Measurements from ENCODE around the gene PCDH9.

PCDH9 gene

DNA sequence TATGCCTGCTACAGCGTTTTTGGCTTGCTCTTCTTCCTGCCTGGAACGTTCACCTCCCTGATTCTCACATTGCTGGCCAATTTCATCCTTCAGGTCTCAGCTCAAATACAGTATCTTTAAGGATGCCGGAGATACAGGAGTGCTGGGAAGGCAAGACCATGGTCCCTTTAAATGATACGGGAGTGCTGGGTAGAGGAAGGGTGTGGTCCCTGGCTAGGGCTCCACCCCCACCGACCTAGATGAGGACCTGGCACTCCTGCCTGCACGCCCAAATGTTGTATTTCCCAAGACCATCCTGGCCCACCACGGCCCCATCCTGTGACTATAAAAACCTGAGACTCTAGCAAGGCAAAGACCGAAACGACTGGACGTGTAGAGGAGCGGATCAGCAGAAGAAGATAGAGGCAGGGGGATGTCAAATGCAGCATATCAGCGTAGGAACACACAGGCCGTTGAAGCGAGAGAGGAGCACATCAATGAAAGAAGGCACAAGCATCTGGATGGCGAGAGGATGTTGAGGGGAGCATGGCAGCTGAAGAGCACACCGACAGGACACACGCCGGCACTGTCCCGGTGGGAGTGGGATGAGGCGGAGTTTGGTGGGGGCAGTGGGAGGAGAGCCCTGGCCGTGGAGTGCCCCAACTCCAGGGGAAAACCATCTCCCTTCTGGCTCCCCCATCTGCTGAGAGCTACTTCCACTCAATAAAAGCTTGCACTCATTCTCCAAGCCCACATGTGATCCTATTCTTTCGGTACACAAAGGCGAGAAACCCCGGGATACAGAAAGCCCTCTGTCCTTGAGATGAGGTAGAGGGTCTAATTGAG lies 74.0 kb downstream of the PCDH9 start:
- no peak for DNase-seq

DNA sequence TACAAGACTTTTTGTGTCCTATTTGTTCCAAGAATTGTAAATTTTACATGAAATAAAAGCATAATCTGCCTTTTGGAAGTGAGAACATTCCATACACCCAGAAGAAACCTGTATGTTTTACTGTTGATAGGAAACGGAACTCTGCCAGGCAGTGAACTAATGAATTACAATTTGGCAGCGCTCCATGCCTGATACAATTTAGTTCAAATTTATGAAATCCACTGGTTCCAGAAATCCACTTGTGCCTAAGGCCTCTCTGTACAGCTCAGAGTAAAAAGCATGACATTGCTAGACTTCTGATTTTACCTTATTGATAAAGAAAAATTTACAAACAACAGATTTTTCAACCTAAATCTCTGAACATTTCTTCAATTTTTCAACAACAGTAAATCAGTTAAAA lies 78.1 kb downstream of the PCDH9 start:
- DNase-seq = no peak

DNA sequence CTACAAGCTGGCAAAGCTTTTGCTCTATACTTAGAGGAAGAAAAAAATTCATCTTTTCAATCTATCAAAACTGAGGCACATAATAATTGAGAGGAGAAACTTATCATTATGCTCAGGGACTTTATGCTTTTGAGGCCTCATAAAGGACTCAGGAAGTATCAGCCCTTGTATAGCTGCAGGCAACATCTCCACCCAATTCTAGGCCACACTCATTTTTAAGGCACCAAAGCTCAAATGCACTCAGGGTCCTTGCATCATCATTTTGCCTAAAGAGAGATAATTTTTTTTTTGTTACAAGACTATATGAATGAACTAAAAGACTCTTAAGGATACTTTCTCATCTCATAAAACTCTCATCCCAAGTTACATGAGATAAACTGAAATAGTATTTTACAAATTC lies 78.5 kb downstream of the PCDH9 start:
- no peak for DNase-seq

DNA sequence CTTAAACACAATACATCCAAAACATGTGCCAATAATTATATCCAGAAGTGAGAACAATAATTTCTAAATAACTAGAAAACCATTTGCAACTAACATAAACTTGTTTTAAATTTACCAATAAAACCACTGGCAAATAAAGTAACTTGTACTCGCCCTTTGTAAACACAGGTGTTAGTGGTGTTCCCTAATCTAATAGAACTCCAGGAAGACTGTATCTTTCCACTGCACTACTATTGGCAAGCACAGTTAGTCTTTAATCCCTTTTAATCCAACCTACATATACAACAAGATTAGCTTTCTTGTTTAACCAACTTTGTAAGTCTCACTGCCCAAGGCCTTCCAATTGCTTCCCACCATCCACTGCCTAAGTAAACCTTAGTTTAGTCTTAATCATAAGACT lies 79.5 kb downstream of the PCDH9 start:
- no peak for DNase-seq

DNA sequence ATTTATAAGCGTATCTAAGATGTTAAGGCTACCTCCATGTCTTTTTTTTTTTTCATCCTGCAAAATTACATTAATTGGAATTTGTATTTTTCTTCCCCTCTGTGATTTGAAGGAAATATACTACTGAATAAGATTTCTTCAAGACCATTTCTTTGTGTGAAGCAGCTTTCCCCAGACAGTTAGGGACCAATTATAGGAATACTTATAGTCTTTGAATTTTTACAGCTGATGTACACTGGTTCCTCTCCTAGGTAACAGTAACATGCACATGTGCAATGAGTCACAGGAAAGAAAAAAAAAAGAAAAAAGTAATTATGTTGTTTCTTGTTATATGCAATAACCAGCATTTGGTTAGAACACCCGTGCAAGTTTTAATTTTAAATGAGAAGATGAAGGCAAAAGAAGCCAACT lies 82.0 kb downstream of the PCDH9 start:
- no peak for DNase-seq

DNA sequence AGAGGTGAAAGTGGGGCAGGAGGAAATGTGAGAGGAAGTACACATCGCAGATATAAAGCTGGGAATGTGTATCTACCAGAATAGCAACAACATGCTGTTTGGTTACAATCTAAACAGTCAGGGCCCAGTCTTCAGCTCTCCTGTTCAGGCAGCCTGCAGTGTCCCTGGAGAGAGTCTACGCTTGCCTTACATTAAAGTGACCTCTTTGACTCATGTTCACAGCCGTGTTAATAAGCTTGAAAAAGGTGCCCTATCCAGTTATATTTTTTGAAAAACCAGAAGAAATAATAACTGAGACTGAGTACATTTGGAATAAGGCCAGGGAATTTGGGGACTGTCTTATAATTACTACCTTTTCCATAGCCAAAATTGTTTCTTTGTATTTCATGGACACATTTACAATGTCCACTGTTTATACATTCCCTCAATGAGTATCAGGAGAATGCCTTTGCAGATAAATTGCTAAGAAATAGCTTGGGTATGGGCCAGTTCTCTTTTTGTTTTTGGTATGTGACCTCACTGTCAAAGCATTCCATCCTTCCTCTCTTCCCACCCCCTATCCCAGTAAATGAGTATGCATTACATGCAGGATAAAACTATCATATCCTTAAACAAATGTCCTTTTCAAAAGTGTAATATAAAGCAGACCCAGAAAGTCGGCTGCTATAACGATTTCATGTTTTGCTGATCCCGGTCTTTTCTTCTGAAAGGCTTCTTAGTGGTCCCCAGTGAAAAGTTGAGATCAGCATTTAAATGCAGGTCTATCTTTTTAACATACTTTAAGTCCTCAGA lies 82.6 kb downstream of the PCDH9 start:
- no peak for DNase-seq

DNA sequence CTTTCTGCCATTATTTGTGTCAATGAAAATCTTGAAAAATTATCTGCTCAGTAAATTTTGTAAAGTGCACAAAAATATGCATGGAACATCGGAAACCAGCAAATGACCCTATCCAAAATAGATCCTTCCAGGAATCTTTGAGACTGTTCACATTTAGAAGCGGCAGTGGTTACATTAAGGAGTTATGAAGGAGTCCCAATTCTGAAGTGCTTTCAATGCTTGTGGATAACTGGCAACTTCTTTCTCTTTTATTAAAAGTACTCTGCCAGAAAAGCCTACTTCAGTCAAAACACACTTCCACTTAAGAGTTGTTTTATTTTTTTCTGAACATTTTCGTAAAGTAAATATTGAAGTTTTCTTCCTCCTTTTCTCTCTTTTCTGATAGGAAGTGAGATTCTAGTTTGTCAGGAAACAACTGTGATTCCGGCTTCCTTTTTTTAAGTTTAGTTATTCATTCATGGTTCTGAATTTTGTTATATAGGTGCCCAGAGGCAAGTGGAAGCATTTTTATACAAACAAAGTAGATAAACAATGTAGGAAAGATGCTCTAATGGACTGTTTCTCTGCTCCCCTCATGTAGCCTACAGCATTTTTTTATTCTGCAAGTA lies 83.5 kb downstream of the PCDH9 start:
- no peak for DNase-seq

DNA sequence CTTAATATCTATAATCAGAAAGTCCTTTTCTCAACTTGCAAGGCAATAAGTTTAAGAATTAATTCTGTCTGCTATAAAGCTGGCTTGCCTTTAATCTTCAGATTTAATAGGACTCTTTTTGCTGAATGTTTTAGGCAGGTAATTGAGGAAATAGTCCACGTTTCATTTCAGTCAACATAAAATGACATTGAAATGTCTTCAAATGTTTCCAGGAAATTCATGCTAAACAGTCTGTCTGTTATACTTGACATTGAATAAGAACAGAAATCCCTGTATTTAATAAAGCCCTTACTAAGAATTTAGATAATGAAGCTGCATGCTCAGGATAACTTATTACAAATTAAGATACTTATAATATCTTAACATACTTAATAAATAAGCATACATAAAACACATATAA lies 84.2 kb downstream of the PCDH9 start:
- DNase-seq = no peak

DNA sequence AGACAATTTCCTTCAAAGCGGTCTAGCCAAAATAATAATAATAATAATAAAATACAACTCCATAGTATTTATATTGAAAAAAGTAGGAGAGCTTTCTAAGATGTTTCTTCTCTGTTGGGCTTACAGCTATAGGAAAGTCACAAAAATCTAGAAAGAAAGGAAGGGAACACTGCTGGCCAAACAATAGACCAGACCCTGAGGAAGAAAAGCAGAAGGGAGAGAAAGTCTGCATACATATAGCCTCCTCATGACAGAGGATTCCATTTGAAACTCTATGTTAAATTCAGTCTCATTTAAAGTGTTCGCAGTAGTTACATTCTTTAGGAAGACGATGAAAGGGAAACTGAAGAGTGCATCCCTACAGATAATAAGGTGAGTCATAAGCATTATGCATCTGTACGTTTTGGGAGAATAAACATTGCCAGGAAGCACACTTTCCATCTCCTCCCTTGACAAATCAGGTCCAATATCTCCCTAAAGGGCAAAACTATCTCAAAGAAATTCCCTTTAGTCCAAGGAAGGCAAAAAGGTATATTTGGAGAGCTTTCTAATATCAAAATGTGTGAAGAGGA lies 86.5 kb downstream of the PCDH9 start:
- no peak for DNase-seq

DNA sequence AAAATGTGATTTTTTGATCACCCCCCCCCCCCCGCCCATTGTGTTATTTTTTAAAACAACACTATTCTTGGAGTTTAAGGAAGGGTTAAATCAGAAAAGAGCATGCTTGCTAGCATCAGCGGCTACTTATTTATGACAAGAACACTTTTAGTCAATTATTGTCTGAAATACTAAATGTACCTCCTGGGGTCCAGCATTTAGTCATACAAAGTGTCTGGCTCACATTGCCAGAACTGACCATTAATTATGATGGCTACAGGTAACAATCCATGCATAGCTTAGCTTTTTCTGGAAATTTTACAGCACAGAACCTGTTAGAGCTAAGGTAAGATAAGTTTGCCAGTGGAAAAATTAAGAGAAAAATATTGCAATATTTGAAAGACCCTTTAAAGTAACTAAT lies 90.1 kb downstream of the PCDH9 start:
- no peak for DNase-seq

DNA sequence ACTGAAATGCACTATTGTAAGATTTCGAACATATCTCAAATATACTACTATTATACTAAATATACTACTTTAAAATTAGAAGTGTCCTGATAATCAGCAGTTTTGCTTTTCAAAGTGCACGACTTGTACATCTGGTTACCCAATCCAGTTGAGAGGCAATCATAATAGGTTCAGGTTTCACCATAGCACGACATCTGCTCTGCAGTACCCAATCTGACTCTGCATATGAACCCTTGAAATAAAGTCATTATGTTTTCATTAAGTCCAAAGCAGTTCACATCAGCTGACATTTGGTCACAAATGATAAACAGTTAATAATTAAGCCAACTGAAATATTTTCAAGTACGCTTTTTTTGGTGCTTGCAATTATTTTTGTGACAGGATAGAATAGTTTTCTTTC lies 90.6 kb downstream of the PCDH9 start:
- DNase-seq = no peak

DNA sequence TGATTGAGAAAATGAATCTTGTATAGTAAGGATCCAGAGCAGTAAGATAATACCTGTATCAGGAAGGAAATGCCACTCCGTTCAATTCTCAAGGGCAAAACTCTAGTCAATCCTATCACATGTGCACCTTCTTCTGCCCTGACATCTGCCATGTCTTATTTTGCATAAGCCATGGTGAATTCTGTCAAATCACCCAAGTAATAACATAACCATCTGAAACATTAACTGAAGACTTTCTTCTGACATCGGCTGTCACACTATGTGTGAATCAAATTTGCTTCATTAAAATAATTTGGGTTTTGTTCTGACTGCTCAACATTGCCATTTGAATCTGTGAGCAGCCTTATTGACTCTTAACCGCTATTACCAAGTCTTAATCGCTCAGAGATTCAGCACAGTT lies 91.2 kb downstream of the PCDH9 start:
- no peak for DNase-seq

DNA sequence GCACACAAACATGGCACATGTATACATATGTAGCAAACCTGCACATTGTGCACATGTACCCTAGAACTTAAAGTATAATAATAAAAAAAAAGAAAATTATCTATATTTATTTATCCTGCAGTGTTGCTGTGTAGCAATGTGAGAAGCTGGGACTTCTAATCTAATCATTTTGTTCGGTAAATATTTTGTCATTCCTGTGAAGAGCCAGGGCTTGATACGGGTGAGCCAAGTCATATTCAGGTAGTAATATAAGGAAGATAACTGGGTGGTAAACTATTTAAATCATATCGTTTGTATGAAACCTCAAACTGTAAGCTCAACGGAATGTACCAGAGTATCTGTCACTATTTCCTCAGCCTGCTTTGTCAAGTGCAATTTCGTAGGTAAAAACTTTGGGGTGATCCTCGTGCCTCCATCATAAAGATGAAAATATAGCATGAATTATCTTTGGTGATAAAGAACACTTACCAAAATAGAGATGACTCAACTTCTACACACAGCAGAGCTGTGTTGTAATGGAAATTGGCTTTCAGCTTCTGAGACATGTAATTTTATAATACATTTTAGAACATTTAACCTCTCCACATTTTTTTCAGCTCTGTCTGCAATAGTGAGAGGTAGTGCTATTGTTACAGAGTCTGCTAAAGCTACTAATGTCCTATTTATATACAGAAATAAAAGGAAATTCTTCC lies 92.9 kb downstream of the PCDH9 start:
- no peak for DNase-seq

DNA sequence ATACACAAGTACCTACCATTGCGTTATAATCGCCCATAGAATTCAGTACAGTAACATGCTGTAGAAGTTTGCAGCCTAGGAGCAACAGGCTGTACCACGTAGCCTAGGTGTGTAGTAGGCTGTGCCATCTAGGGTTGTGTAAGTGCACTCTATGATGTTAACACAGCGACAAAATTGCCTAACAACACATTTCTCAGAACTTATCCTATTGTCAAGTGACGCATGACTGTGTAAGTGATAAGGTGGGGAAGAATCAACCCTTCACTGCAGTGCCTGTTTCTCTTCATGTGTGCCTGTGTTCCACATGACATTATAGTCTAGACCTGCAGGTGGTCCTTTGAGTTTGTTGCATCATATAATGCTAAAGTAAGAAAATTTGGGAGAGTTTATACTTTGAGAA lies 94.0 kb downstream of the PCDH9 start:
- no peak for DNase-seq

DNA sequence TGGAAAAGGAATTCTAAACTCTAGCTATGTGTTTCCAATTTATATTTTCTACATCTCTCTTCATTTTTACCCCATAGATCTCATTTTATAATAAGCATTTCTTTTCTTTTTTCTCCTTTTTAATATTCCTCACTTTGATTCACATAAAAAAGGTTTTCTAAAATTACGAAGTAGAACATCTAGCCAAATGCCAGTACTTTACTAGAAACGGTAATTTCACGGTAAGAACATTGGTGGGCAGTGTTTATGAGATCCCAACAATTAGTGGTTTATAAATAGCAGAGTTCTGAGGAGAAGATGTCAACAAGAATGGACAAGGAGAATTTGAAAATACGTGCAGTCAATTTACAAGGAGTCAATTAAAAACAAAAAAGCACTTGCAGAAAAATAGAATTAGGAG lies 94.8 kb downstream of the PCDH9 start:
- no peak for DNase-seq

DNA sequence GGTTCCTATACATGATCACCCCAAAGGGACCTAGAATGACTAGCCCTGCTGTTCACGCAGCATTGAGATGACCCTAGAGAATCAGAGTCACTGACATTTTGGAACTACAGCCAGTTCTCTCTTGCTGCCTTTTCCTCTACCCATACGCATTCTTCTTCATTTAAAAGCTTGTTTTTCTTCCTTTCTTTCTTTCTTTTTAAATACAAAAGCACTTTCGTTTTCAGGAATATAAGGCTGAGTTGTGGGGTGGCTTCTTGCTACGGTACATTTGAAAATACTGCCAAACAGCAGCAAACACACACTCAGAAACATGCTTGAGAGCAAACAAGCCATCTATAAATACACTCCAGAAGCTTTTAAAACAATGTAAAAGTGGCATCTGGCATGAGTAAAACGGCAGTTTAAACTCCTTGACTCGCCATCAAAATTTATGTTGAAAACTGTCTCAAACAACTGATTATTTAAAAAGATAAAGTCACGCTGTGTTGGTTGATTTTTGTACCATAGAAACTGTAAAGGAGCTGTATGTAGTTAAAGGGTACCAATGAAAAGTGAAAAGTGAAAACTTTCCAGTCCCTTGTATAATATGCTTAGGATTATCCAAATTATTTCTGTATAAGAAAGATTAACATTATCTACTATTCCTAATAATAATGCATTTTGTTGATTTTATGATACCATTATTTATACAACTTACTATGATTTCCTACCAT lies 95.6 kb downstream of the PCDH9 start:
- no peak for DNase-seq

DNA sequence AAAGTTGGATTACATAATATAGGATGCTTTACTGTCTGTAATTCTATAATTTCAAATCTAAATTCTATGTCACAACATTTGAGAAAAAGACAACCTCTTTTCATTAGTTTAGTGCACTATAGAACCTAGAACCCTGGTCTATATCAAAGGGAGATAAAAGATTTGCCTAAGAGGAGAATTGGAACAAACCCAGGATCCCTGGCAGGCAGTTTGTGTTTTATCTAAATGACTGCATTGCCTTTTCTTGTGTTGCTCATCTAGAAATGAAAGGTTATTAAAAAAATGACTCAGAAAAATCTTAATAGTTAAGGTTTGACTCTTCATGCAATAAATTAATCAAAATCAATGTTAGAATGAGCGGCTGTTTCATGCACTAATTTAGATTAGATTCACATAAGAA lies 96.7 kb downstream of the PCDH9 start:
- DNase-seq = no peak

DNA sequence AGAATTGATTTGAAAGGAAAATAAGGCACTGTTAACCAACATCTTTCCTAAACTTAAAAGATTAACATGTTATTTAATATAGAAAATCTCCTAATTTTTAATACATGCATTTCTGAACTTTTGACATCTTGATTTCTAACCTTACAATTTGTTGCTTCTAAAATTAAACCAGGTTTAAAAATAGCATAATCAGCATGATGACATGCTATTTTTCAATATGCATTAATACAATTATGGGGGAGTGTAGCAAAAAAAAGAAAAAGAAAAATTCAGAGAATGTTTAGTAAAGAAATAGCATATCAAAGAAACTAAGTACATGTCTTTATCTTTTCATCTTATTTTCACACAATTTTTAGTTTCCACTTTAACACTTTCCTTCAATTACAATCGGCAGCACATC lies 98.7 kb downstream of the PCDH9 start:
- no peak for DNase-seq

DNA sequence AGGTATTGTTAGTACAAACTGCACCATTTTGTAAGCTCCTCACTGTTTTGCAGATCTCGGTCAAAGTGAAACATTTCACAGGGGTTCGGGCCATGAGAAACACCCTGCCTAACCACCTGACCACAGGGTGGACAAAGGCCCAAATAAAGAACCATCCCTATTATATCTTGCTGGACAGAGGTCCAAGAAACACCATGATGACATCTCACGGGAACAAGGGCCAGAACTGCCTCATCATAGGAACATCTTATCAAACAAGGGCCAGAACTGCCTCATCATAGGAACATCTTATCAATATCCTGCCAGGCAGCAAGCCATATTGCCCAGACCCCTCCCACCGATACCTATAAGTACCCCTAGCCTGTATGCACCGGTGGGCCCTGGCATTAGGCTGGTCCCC lies 99.7 kb downstream of the PCDH9 start:
- no peak for DNase-seq

DNA sequence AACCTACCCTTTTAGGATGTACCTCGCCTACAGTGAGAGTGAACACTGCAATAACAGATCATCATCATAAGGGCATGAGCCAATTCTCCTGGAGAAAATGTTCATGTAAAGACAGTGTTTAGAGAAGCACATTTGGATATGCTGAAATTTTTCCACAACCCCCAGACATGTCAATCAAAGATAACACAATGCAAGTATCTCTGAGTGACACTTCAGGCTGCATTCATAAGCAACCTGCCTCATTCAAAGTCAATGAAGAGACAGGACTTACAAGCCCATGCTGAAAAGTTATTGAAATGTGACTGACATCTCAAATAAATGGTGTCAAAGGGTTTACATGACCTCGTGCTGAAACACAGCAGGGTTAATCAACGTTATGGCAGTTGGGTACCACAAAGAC lies 102.0 kb downstream of the PCDH9 start:
- no peak for DNase-seq

DNA sequence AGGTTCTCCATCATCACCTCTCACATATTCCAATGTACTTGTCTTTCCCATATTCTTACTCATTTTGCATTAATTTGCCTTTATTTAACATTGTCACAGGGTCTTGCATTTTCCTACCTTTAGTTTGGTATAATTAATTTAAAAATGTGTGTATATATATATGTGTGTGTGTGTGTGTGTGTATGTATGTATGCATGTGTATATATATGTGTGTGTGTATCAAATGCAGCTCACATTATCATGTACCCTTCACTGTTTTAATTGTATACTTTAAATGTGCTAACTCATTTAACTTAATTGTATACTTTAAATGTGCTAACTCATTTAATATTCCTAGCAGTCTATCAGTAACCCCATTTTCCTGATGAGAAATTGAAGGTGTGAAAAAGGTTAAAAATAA lies 104.5 kb downstream of the PCDH9 start:
- DNase-seq = no peak

DNA sequence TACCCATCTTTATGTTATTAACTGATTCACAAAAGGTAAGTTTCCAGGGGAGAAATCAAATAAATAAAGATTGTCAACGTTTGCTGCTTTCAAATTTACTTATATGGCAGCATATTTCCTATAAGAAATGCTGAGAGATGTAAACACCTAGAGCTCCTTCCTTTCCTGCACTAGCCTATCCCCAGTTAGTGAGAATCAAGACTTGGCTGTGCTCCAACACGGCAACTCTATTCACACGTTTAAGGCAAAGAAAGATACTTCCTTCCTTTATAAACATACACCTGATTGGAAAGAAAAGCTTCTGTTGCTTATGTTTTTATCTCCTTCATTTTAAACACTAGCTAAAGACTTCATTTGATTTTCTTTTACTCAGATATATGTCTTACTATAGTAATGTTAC lies 107.0 kb downstream of the PCDH9 start:
- no peak for DNase-seq
